PC-3 (cell line): Measurements from ENCODE around the gene CEP63. TPM values are rescaled to one million over a fixed set of nuclear protein-coding genes. Genes with fewer than 3 reads are reported as not detected.
A peak's percentile ranks its signal among the peaks of the same experiment; 100 is the strongest.

Experiments used
- ATAC-seq: fragments of 200-7000 bp; cut with Tn5 transposase; 2 replicates; pipeline ENCODE4 v1.9.1; 2020; ENCODE audit warnings: mild to moderate bottlenecking, moderate library complexity
- BruUV-seq: library from RNA; stranded (reverse); fragments of 400-500 nt; replicated peaks from 2 replicates; lab custom pipeline; 2021; lab: Mats Ljungman, UMichigan
- CTCF ChIA-PET: fragments of 300-600 bp; sonication (Branson Sonifier 250); formaldehyde crosslinking; loops from one replicate; lab custom pipeline; 2022; ENCODE audit warnings: antibody characterized with exemption; lab: Charles Lee
- POLR2A ChIA-PET: fragments of 300-600 bp; sonication (Branson Sonifier 250); formaldehyde crosslinking; loops from one replicate; lab custom pipeline; 2022; ENCODE audit warnings: antibody characterized with exemption; ENCODE audit not compliant: unreplicated experiment; lab: Charles Lee
- DNase-seq: peaks from one replicate; pipeline ENCODE4 v3.0.0-alpha.2; 2015
- H2AFZ ChIP-seq: fragments of 300-600 bp; sonication (generic); 2 replicates; pipeline ENCODE4 v1.6.0; 2016; ENCODE audit warnings: antibody characterized with exemption, low read length
- H3F3A ChIP-seq: fragments of 300-600 bp; sonication (generic); one replicate; pipeline ENCODE4 v1.6.0; 2017; ENCODE audit warnings: antibody characterized with exemption, low read length, control low read depth, mild to moderate bottlenecking; ENCODE audit not compliant: unreplicated experiment
- H3K27ac ChIP-seq: fragments of 300-600 bp; sonication (generic); 2 replicates; pipeline ENCODE4 v1.5.1; 2016; ENCODE audit warnings: mild to moderate bottlenecking, low read length
- H3K27me3 ChIP-seq: fragments of 300-600 bp; sonication (generic); 2 replicates; pipeline ENCODE4 v1.6.1; 2016; ENCODE audit warnings: low read length, mixed read lengths
- H3K36me3 ChIP-seq: fragments of 300-600 bp; sonication (generic); 2 replicates; pipeline ENCODE4 v1.6.1; 2016; ENCODE audit warnings: low read depth, mixed run types, low read length, mixed read lengths
- H3K4me1 ChIP-seq: fragments of 300-600 bp; sonication (generic); 2 replicates; pipeline ENCODE4 v1.5.1; 2016; ENCODE audit warnings: low read length; ENCODE audit not compliant: insufficient read depth
- H3K4me2 ChIP-seq: fragments of 300-600 bp; sonication (generic); 2 replicates; pipeline ENCODE4 v1.6.0; 2016; ENCODE audit warnings: low read length
- H3K4me3 ChIP-seq: fragments of 300-600 bp; sonication (generic); 2 replicates; pipeline ENCODE4 v1.5.1; 2016; ENCODE audit warnings: mild to moderate bottlenecking, low read length, mixed read lengths
- H3K79me2 ChIP-seq: fragments of 300-600 bp; sonication (generic); 2 replicates; pipeline ENCODE4 v1.6.1; 2017; ENCODE audit warnings: low read length, mixed read lengths
- H3K9ac ChIP-seq: fragments of 300-600 bp; sonication (generic); 2 replicates; pipeline ENCODE4 v1.6.0; 2016; ENCODE audit warnings: mild to moderate bottlenecking, low read length
- H3K9me2 ChIP-seq: fragments of 300-600 bp; sonication (generic); replicated peaks from 2 replicates; pipeline ENCODE4 v1.6.1; 2016; ENCODE audit warnings: mixed run types, low read length, mixed read lengths
- H3K9me3 ChIP-seq: fragments of 300-600 bp; sonication (generic); 2 replicates; pipeline ENCODE4 v1.6.1; 2016; ENCODE audit warnings: low read length, mixed read lengths
- H4K20me1 ChIP-seq: fragments of 300-600 bp; sonication (generic); 2 replicates; pipeline ENCODE4 v1.6.1; 2016; ENCODE audit warnings: low read length, mixed read lengths
- CTCF ChIP-seq: fragments of 300-600 bp; sonication (generic); conservative IDR thresholded peaks from 2 replicates; pipeline ENCODE4 v1.5.1; 2017; ENCODE audit warnings: antibody characterized with exemption, low read depth, mild to moderate bottlenecking, low read length
- EZH2 ChIP-seq: fragments of 300-600 bp; sonication (generic); IDR thresholded peaks from one replicate; pipeline ENCODE4 v1.6.1; 2017; ENCODE audit warnings: antibody characterized with exemption, mild to moderate bottlenecking, low read length; ENCODE audit not compliant: unreplicated experiment
- EZH2phosphoT487 ChIP-seq: fragments of 300-600 bp; sonication (generic); IDR thresholded peaks from 2 replicates; pipeline ENCODE4 v1.6.1; 2018; ENCODE audit warnings: mild to moderate bottlenecking, antibody characterized with exemption, low read length, borderline replicate concordance
- intact Hi-C: fragments of 100-400 bp; cut with micrococcal nuclease; formaldehyde crosslinking; loops from 2 replicates; pipeline ENCODE4 v1.9.0; 2023
- total RNA-seq: library from RNA; depleted of rRNA; stranded (reverse); fragments of >200 nt; gene quantifications from 2 replicates; pipeline ENCODE4 v1.2.3, GENCODE V29; 2014

Gene CEP63
- total RNA-seq, 1 experiment from 2014 or later, result 15.4 TPM

- DNase-seq (no peak), ATAC-seq (no peak)
- no peaks in the 10 kb centered on the region for H4K20me1 ChIP-seq
- H3K9me2 ChIP-seq, result no peaks in the 10 kb centered on the region
- no peak overlapping the region for H2AFZ ChIP-seq
- POLR2A ChIA-PET, result no interaction called here
- no peak overlapping the region for H3K4me2 ChIP-seq
- H3K27me3 ChIP-seq, result no peaks in the 10 kb centered on the region
- no peaks in the 10 kb centered on the region for H3F3A ChIP-seq
- CTCF ChIA-PET, result no interaction called here
- H3K36me3 ChIP-seq, result peaks cover 12% of the 10 kb centered on the region
- H3K4me3 ChIP-seq, result no peak overlapping the region
- intact Hi-C loops, result no loop called here
- no peak overlapping the region for H3K27ac ChIP-seq
- H3K9ac ChIP-seq, result no peak overlapping the region
- peaks cover 24% of the 10 kb centered on the region for H3K4me1 ChIP-seq
- no TSS peak for BruUV-seq
- no peaks in the 10 kb centered on the region for H3K9me3 ChIP-seq
- TF ChIP-seq EZH2 (no peak), CTCF (no peak), EZH2phosphoT487 (no peak)
- H3K79me2 ChIP-seq, result peaks cover 29% of the 10 kb centered on the region
Observed at GRCh38 chr3:134481166-134481565, 4.7 kb upstream of the CEP63 start.

GRCh38 chr3:134482622-134483021 is 3.2 kb upstream of the CEP63 start:
- peaks cover 10% of the 10 kb centered on the region for H3K36me3 ChIP-seq
- no peaks in the 10 kb centered on the region for H3K9me3 ChIP-seq
- peak overlapping the region; percentile 75 for H3K27ac ChIP-seq
- peaks cover 31% of the 10 kb centered on the region for H3K4me1 ChIP-seq
- POLR2A ChIA-PET, result interaction anchor here (0.7 kb wide), 1 partner anchor 110 kb away, joined by 3 read pairs; no protein-coding TSS in a partner anchor
- no peaks in the 10 kb centered on the region for H3K27me3 ChIP-seq
- no peaks in the 10 kb centered on the region for H3F3A ChIP-seq
- DNase-seq, result no peak
- BruUV-seq, result no TSS peak
- no peak overlapping the region for H2AFZ ChIP-seq
- peaks cover 43% of the 10 kb centered on the region for H3K79me2 ChIP-seq
- no peaks in the 10 kb centered on the region for H3K9me2 ChIP-seq
- no peak overlapping the region for H3K4me3 ChIP-seq
- intact Hi-C loops, result no loop called here
- H3K4me2 ChIP-seq, result peak overlapping the region; percentile 62
- ATAC-seq, result no peak
- H3K9ac ChIP-seq, result no peak overlapping the region
- TF ChIP-seq EZH2 (no peak), EZH2phosphoT487 (no peak), CTCF (no peak)
- CTCF ChIA-PET, result interaction anchor here (0.6 kb wide), 1 partner anchor 10 kb away, joined by 21 read pairs; no protein-coding TSS in a partner anchor
- no peaks in the 10 kb centered on the region for H4K20me1 ChIP-seq

- H3K27ac ChIP-seq, result peak overlapping the region; percentile 75
- ChIA-PET POLR2A (interaction anchor here (0.5 kb wide), 1 partner anchor 118 kb away, joined by 3 read pairs; no protein-coding TSS in a partner anchor), CTCF (interaction anchor here (0.7 kb wide), 1 partner anchor 10 kb away, joined by 3 read pairs; no protein-coding TSS in a partner anchor)
- no peaks in the 10 kb centered on the region for H3K9me3 ChIP-seq
- H3K9me2 ChIP-seq, result no peaks in the 10 kb centered on the region
- H3K4me1 ChIP-seq, result peaks cover 33% of the 10 kb centered on the region
- no peaks in the 10 kb centered on the region for H4K20me1 ChIP-seq
- H2AFZ ChIP-seq, result no peak overlapping the region
- H3K9ac ChIP-seq, result 0 out of 2 replicates have a peak overlapping the region, but pooled peaks have one; percentile 7
- peaks cover 51% of the 10 kb centered on the region for H3K79me2 ChIP-seq
- peak overlapping the region; percentile 62 for H3K4me2 ChIP-seq
- H3K4me3 ChIP-seq, result peak overlapping the region; percentile 29; the same call in 1 of the 2 replicates
- TF ChIP-seq CTCF (no peak), EZH2 (no peak), EZH2phosphoT487 (no peak)
- ATAC-seq, result no peak
- H3F3A ChIP-seq, result no peaks in the 10 kb centered on the region
- no peaks in the 10 kb centered on the region for H3K27me3 ChIP-seq
- intact Hi-C loops, result no loop called here
- TSS peak; percentile 1 for BruUV-seq
- H3K36me3 ChIP-seq, result peaks cover 7% of the 10 kb centered on the region
- DNase-seq, result peak; percentile 65
Observed at GRCh38 chr3:134483195-134483900, 2.5 kb upstream of the CEP63 start.
